Thyroid gland (tissue), 4 donors: ENCODE data around the gene CRBN.

Experiments used
- CTCF ChIP-seq, 6 experiments: fragments of 200-600 bp in 3 of 6; fragments of 450-650 bp in 3 of 6; sonication (generic) in 3 of 6; IDR thresholded peaks; one replicate each; pipeline ENCODE4 v1.5.1; 2016 to 2019; ENCODE audit warnings: antibody characterized with exemption in 6 of 6, mild to moderate bottlenecking in 2 of 6, inconsistent platforms in 1 of 6, moderate library complexity in 1 of 6
- POLR2A ChIP-seq, 2 donors: fragments of 450-650 bp; IDR thresholded peaks; one replicate each; pipeline ENCODE4 v1.6.1; 2017; ENCODE audit warnings: antibody characterized with exemption in 2 of 2, mild to moderate bottlenecking in 2 of 2, moderate library complexity in 1 of 2

- TF ChIP-seq CTCF (IDR thresholded peaks at IDR 0.05) = no peak
- no peak for TF ChIP-seq POLR2A (IDR thresholded peaks at IDR 0.05)
These were observed 68.6 kb downstream of the CRBN start for GRCh38 chr3:3110749-3111361.
